Nucleus accumbens (tissue), 56 donors: Measurements from ENCODE around the gene ANKRD61.
"Not testable (repeated sequence)": the region's sequence is repeated elsewhere in the genome, so short reads cannot be mapped to it uniquely, and the experiment has no call there.

ENCODE experiments used
- DNase-seq, 56 donors: peaks; one replicate each; lab custom pipeline; 2025; lab: John Stamatoyannopoulos, UW

ANKRD61 gene

DNA sequence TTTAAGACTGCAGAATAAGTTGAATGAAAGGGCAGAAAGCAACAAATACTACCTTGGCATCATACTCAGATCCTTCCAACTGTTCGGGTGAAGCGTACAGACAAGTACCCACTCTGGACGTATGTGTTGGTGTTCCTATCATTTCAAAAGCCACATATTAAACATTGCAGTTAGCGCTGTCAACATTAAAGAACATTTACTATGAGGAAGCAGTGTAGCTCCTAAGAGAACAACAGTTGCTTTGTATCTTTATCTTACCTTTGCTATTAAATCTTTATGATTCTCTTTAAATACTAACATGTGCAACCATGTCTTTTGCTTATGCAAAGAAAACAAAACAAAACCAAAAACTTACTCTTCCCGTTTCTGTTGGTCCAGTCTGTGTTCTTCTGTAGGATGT is 2.6 kb upstream of the ANKRD61 start:
- DNase-seq = no peak

- no peak for DNase-seq
Measured at GRCh38 chr7:6031567-6031966, 391 bp downstream of the ANKRD61 start.

GRCh38 chr7:6032167-6032566 is 991 bp downstream of the ANKRD61 start:
- no peak for DNase-seq

- DNase-seq = no peak
Measured at GRCh38 chr7:6032641-6033040, 1.5 kb downstream of the ANKRD61 start.

GRCh38 chr7:6035165-6035564 is 4.0 kb downstream of the ANKRD61 start:
- DNase-seq = no peak

- no peak for DNase-seq
Measured at GRCh38 chr7:6035686-6036085, 4.5 kb downstream of the ANKRD61 start.

- DNase-seq = no peak
Measured at GRCh38 chr7:6049780-6050179, 18.6 kb downstream of the ANKRD61 start.

GRCh38 chr7:6051185-6051584 is 20.0 kb downstream of the ANKRD61 start:
- not testable (repeated sequence) for DNase-seq

- DNase-seq = no peak
Measured at GRCh38 chr7:6056616-6057015, 25.4 kb downstream of the ANKRD61 start.

DNA sequence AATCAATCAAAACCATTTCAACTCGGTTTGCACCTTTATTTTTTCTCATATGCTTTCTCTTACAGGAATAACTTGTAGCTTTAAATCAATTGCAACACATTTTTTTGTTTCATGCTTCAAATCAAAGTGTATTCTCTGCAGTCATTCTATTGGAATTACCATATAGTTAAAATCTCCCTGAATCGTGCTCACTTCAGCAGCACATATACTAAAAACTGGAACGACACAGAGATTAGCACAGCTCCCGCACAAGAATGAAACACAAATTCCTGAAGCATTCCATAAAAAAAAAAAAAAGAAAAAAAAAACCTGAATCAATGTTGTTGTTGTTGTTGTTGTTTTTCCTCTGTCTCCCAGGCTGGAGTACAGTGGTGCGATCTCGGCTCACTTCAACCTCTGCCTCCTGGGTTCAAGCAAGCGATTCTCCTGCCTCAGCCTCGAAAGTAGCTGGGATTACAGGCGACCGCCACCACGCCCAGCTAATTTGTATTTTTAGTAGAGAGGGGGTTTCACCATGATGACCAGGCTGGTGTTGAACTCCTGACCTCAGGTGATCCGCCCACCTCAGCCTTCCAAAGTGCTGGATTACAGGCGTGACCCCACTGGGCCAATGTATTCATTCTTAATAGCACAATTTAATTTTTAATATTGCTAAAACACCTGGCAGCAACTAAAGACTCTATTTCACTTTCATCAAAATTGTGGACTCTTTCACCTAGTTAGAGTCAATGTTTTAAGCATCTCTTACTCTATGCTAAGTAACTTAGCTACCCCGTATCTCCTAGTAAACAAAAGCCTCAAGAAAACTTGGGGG is 26.3 kb downstream of the ANKRD61 start:
- no peak for DNase-seq

- not testable (repeated sequence) for DNase-seq
Measured at GRCh38 chr7:6059941-6060340, 28.8 kb downstream of the ANKRD61 start.

DNA sequence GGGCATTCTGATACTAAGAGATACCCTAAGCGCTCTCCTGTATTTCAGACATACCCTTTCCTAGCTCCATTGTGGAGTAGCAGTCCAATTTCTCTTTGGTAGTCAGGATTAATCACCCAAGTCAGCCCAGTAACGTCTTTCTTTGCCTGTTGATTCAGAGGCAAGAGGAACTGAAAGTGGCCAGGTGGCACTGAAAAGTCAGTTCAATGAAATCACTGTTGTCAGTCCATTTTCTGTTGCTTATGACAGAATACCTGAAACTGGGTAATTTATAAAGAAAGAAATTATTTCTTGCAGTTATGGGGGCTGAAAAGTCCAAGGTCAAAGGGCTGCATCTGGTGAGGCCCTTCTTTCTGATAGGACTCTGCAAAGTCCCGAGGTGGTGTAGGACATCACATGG is 40.2 kb downstream of the ANKRD61 start:
- no peak for DNase-seq

DNA sequence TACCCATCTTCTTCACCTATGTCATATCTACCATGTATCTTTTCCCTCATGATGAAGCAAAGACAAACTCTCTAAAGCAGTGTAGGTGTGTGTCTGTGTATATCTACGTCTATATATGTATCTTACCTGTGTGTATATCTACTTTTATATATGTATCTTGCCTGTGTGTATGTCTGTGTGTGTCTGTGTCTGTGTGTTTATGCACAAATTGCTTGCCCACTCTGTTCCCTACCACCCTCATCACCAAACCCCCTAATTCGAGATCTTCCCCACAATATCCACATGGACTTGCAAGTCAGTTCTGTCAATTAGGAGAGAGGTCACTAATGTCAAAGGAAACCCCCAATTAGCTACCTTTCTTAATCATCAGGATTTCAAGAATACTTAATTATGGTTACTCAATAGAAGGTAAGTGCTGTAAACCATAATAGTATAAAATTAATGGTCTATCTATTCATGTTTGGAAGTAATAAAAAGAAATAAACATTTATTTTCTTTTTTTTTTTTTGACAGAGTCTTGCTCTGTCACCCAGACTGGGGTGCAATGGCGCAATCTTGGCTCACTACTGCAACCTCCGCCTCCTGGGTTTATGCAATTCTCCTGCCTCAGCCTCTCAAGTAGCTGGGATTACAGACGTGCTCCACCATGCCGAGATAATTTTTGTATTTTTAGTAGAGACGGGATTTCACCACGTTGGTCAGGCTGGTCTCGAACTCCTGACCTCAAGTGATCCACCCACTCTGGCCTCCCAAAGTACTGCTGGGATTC is 43.6 kb downstream of the ANKRD61 start:
- no peak for DNase-seq

DNA sequence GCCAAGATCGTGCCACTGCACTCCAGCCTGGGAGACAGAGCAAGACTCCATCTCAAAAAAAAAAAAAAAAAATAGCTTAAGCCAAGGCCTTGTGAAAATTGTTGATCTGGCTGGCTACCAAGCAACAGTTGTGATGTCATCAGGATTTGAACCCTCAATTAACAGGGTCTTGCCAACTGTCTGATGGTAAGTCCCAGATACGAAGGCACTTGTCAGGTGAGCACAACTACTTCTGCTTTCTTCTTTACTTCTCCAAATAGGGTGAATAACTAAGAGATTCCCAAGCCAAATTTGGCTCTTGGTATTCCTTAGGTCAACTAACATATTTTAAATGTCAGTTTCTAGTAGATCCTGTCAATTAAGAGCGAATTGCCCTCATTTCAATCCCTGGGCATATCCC is 47.4 kb downstream of the ANKRD61 start:
- no peak for DNase-seq

DNA sequence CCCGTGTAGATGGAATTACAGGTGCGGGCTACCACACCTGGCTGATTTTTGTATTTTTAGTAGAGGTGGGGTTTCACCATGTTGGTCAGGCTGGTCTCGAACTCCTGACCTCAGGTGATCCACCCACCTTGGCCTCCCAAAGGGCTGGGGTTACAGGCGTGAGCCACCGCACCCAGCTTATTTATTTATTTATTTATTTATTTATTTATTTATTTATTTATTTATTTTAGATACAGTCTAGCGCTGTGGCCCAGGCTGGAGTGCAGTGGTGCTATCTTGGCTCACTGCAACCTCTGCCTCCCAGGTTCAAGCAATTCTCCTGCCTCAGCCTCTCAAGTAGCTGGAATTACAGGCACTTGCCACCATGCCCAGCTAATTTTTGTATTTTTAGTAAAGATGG is 51.9 kb downstream of the ANKRD61 start:
- DNase-seq = not testable (repeated sequence)
